Measurements from ENCODE around the gene CACNB4. TPM values are rescaled to one million over a fixed set of nuclear protein-coding genes. Genes with fewer than 3 reads are reported as not detected.

Gene CACNB4
- total RNA-seq, 1 experiment from 2014 or later: 0.10 TPM

GRCh38 chr2:152062125-152063091 lies 36.4 kb downstream of the CACNB4 start:
- in situ Hi-C loops (cut with HindIII; ENCODE audit: low pct_unique_long_range_greater_than_20kb, low sequenced_read_pairs): no loop called here
- DNase-seq (ENCODE audit: low read depth): no peak

- no peak for DNase-seq (ENCODE audit: low read depth)
- in situ Hi-C loops (cut with HindIII; ENCODE audit: low pct_unique_long_range_greater_than_20kb, low sequenced_read_pairs): no loop called here
These were observed 37.5 kb downstream of the CACNB4 start for GRCh38 chr2:152061383-152061782.

GRCh38 chr2:152058655-152059054 lies 40.2 kb downstream of the CACNB4 start:
- DNase-seq (ENCODE audit: low read depth): no peak

GRCh38 chr2:152056418-152056817 lies 42.4 kb downstream of the CACNB4 start:
- peak; percentile 46 for DNase-seq (ENCODE audit: low read depth)
- in situ Hi-C loops (cut with HindIII; ENCODE audit: low pct_unique_long_range_greater_than_20kb, low sequenced_read_pairs): no loop called here

More at GRCh38 chr2:152058655-152059054, 40.2 kb downstream of the CACNB4 start:
- in situ Hi-C loops (cut with HindIII; ENCODE audit: low pct_unique_long_range_greater_than_20kb, low sequenced_read_pairs): no loop called here

- peak; percentile 62 for DNase-seq (ENCODE audit: low read depth)
- in situ Hi-C loops (cut with HindIII; ENCODE audit: low pct_unique_long_range_greater_than_20kb, low sequenced_read_pairs): no loop called here
These were observed 43.3 kb downstream of the CACNB4 start for GRCh38 chr2:152055366-152056108.

- peak; percentile 68 for DNase-seq (ENCODE audit: low read depth)
- in situ Hi-C loops (cut with HindIII; ENCODE audit: low pct_unique_long_range_greater_than_20kb, low sequenced_read_pairs): no loop called here
These were observed 44.3 kb downstream of the CACNB4 start for GRCh38 chr2:152054593-152054992.

GRCh38 chr2:152051436-152051835 lies 47.4 kb downstream of the CACNB4 start:
- in situ Hi-C loops (cut with HindIII; ENCODE audit: low pct_unique_long_range_greater_than_20kb, low sequenced_read_pairs): no loop called here
- no peak for DNase-seq (ENCODE audit: low read depth)

- DNase-seq (ENCODE audit: low read depth): no peak
- in situ Hi-C loops (cut with HindIII; ENCODE audit: low pct_unique_long_range_greater_than_20kb, low sequenced_read_pairs): no loop called here
These were observed 47.9 kb downstream of the CACNB4 start for GRCh38 chr2:152050915-152051314.

GRCh38 chr2:152050341-152050740 lies 48.5 kb downstream of the CACNB4 start:
- in situ Hi-C loops (cut with HindIII; ENCODE audit: low pct_unique_long_range_greater_than_20kb, low sequenced_read_pairs): no loop called here
- DNase-seq (ENCODE audit: low read depth): no peak

- in situ Hi-C loops (cut with HindIII; ENCODE audit: low pct_unique_long_range_greater_than_20kb, low sequenced_read_pairs): no loop called here
- DNase-seq (ENCODE audit: low read depth): no peak
These were observed 49.3 kb downstream of the CACNB4 start for GRCh38 chr2:152049541-152049940.

- no peak for DNase-seq (ENCODE audit: low read depth)
- in situ Hi-C loops (cut with HindIII; ENCODE audit: low pct_unique_long_range_greater_than_20kb, low sequenced_read_pairs): no loop called here
These were observed 50.9 kb downstream of the CACNB4 start for GRCh38 chr2:152047824-152048471.

- no peak for DNase-seq (ENCODE audit: low read depth)
- in situ Hi-C loops (cut with HindIII; ENCODE audit: low pct_unique_long_range_greater_than_20kb, low sequenced_read_pairs): no loop called here
These were observed 51.9 kb downstream of the CACNB4 start for GRCh38 chr2:152046940-152047339.

GRCh38 chr2:152042636-152043615 lies 55.9 kb downstream of the CACNB4 start:
- in situ Hi-C loops (cut with HindIII; ENCODE audit: low pct_unique_long_range_greater_than_20kb, low sequenced_read_pairs): no loop called here
- DNase-seq (ENCODE audit: low read depth): no peak

GRCh38 chr2:152038441-152038958 lies 60.3 kb downstream of the CACNB4 start:
- DNase-seq (ENCODE audit: low read depth): no peak
- in situ Hi-C loops (cut with HindIII; ENCODE audit: low pct_unique_long_range_greater_than_20kb, low sequenced_read_pairs): no loop called here

- in situ Hi-C loops (cut with HindIII; ENCODE audit: low pct_unique_long_range_greater_than_20kb, low sequenced_read_pairs): no loop called here
These were observed 61.0 kb downstream of the CACNB4 start for GRCh38 chr2:152037743-152038435.

GRCh38 chr2:152036611-152037469 lies 62.0 kb downstream of the CACNB4 start:
- in situ Hi-C loops (cut with HindIII; ENCODE audit: low pct_unique_long_range_greater_than_20kb, low sequenced_read_pairs): no loop called here
- DNase-seq (ENCODE audit: low read depth): peak; percentile 56

More at GRCh38 chr2:152037743-152038435, 61.0 kb downstream of the CACNB4 start:
- no peak for DNase-seq (ENCODE audit: low read depth)
